HG03095 (cell line): ENCODE data around the gene RAB6B.

Source experiments
- ATAC-seq: cut with Tn5 transposase; IDR thresholded peaks from one replicate; pipeline ENCODE4 v1.9.1; 2021; ENCODE audit warnings: moderate library complexity; ENCODE audit not compliant: unreplicated experiment

Gene RAB6B

DNA sequence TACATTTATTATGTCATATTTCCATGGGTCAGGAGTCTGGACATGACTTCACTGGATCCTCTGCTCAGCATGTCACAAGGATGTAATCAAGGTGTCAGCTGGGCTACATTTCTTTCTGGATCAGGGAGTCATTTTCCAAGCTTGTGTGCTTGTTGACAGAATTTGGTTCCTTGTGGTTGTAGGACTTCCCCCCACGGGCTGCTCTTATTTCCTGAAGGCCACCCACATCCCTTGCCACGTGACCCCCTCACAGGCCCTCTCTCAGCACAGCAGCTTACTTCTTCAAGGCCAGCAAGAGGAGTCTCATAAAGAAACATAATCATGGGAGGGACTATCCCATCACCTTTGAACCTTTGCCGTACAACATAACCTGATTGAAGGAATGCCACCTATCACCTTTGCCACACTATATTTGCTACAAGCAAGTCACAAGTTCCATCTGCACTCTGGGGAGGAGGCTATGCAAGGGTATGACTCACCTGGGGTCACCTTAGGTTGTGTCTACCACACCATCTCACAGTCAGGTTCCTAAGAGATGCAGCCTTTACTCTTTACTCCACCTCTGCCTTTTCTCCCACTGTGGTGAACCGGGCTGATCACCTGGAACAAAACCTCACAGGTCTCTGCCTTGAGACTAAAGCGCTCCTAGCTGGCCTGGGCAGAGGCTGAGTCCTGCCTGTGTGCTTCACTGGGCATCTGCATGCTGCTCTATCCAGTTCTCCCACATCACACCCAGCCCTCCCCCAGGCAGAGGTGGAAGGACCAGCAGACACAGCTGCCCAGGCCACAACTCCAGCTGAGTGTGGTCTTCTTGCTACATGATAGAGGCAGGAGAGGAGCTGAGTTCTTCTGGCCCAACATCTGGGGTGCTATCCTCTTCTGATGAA is 13.5 kb downstream of the RAB6B start:
- no peak for ATAC-seq

GRCh38 chr3:133881492-133881891 is 14.2 kb downstream of the RAB6B start:
- no peak for ATAC-seq

- no peak for ATAC-seq
Measured at GRCh38 chr3:133880886-133881455, 14.7 kb downstream of the RAB6B start.

DNA sequence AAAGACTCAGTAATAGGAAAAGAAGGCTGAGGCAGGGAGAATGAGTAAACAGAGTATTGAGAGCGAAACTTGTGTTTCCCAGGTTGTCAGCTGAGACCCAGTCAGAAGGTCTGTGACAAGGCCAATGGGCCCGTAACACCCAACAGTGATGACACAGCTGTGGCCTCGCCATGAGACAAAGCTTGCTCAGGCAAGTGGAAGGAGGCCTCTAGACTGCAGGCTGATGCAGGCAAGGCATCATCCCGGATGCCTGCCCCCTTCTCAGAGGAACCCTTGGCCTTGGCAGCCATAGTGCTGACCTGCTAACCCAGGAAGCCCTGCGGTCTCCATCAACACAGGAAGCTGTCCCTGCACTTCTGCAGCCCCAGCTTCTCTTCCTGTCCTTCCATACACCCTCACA is 15.4 kb downstream of the RAB6B start:
- ATAC-seq: peak; percentile 62

DNA sequence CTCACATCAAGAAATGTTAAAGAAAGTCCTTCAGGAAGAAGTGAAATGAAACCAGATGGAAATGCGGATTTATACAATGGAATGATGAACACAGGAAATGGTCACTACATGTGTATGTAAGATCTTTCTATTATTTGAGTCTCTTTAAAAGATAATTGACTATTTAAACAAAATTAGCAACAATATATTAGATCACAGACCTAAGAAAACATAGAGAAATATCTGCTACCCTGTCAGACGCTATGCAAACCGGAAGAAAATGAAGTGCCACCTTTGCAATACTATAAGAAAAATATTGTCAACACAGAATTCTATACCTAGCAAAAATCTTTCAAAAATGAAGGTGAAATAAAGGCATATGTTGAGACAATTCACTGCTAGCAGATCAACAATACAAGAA is 17.2 kb downstream of the RAB6B start:
- no peak for ATAC-seq

GRCh38 chr3:133877221-133877620 is 18.5 kb downstream of the RAB6B start:
- no peak for ATAC-seq

GRCh38 chr3:133874761-133875438 is 20.8 kb downstream of the RAB6B start:
- ATAC-seq: no peak

DNA sequence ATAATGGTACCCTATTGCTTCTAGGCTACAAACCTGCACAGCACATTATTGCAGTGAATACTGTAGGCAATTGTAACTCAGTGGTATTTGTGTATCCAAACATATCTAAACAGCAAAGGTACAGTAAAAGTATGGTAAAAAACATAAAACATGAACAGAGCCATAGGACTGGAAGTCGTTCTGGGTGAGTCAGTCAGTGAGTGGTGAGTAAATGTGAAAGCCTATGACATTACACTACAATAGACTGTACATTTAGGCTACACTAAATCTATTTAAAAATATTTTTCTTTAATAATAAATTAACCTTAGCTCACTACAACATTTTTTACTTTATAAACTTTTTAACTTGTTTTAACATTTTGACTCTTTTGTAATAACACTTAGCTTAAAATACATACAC is 21.3 kb downstream of the RAB6B start:
- no peak for ATAC-seq

- no peak for ATAC-seq
Measured at GRCh38 chr3:133872781-133873180, 22.9 kb downstream of the RAB6B start.

GRCh38 chr3:133872161-133872560 is 23.5 kb downstream of the RAB6B start:
- no peak for ATAC-seq

DNA sequence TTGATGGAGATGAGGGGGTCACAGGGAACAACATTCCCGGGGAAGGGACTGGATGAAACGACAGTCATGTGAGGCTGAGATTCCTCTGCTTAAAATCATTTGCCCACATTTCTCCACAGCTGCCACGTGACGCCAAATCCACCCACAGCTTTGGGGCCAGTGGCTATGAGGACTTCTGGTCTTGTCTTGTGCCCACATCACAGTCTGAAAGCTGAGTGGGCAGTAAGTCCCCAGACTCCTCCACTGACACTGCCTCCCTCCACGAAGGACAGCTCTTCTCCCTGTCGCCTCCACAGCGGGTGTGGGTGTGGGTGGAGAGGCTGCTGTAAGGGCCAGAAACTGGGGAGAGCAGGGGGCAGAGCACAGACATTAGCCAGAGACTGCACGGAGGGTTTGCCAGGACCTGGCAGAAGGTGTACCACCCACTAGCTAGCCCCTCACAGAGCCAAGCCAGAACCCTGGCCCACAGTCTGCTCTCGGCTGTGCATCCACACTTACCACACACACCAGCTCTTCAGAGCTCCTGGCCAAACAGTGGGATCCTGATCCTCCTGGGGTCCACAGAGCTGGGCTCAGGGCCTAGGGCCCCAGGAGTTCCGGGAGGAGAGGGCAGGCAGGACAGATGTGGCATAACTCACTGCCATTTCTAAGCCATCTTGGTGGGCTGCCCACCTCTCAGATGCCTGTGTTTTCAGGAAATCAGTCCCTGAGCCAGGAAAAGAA is 24.2 kb downstream of the RAB6B start:
- ATAC-seq: no peak

DNA sequence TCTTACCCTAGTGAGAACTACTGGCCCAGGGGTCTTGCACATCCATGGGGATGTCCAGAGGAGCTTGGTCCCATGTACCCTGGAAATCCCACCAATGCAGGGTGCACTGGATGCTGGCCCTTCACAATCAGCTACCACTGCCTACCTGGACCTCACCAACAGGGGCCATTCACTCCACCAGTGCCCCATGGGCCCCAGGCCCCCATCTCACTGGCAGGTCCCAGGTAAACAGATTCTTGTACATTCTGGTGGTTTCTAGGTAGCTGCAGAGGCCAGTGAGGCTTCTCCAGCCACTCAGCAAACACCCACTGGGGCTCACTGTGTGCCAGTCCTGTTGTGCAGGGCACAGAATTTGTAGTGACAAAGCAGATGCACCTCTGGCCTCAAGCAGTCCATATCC is 24.9 kb downstream of the RAB6B start:
- no peak for ATAC-seq

GRCh38 chr3:133869586-133869985 is 26.1 kb downstream of the RAB6B start:
- ATAC-seq: no peak

- ATAC-seq: no peak
Measured at GRCh38 chr3:133868758-133869475, 26.8 kb downstream of the RAB6B start.

- ATAC-seq: no peak
Measured at GRCh38 chr3:133868186-133868585, 27.5 kb downstream of the RAB6B start.

GRCh38 chr3:133866141-133866540 is 29.5 kb downstream of the RAB6B start:
- ATAC-seq: no peak

- no peak for ATAC-seq
Measured at GRCh38 chr3:133865136-133865855, 30.4 kb downstream of the RAB6B start.

GRCh38 chr3:133864616-133865015 is 31.1 kb downstream of the RAB6B start:
- ATAC-seq: no peak

GRCh38 chr3:133863911-133864310 is 31.8 kb downstream of the RAB6B start:
- ATAC-seq: no peak

DNA sequence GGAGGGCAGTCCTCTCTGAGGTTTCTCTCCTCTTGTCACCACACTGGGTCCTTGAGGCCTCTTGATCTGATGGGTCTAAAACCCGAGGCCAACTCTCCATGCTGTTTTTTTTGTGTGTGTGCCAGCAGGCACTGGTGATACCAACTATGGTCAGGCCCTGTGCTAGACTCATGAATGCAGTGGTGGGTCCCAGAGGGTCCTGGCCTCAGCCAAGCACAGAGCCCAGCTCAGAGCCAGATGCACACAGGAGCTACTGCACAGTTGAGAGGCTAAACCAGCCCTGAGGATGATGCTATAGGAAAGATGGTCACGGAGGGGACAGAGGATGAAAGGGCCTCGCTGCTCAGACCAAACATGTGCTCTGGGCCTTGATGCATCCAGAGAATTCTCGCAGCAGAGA is 33.5 kb downstream of the RAB6B start:
- no peak for ATAC-seq
